Thyroid gland (tissue), 4 donors: ENCODE results near the gene HS3ST3A1. TPM values are rescaled to one million over a fixed set of nuclear protein-coding genes. Genes with fewer than 3 reads are reported as not detected.

Experiments
- DNase-seq, 2 donors: peaks; one replicate each; pipeline ENCODE4 v3.0.0-alpha.2; 2019
- H3K27ac ChIP-seq, 3 donors: fragments of 200-600 bp; sonication (generic); 1 replicate in 2 of 3; 2 replicates in 1 of 3; pipeline ENCODE4 v1.5.1; 2016 to 2019; ENCODE audit warnings: mild to moderate bottlenecking in 1 of 3, moderate library complexity in 1 of 3
- H3K27me3 ChIP-seq: fragments of 200-600 bp; sonication (generic); one replicate; pipeline ENCODE4 v1.5.1; 2019
- H3K36me3 ChIP-seq, 2 donors: fragments of 200-600 bp; sonication (generic); one replicate each; pipeline ENCODE4 v1.5.1; 2016 to 2019
- H3K4me1 ChIP-seq, 2 donors: fragments of 200-600 bp; sonication (generic); one replicate each; pipeline ENCODE4 v1.5.1; 2017 to 2019
- H3K4me3 ChIP-seq, 3 donors: fragments of 200-600 bp; sonication (generic); replicated peaks in 1 of 3; 1 replicate in 2 of 3; 2 replicates in 1 of 3; pipeline ENCODE4 v1.5.1; 2016; ENCODE audit warnings: mild to moderate bottlenecking in 1 of 3
- H3K9me3 ChIP-seq: fragments of 200-600 bp; sonication (generic); one replicate; pipeline ENCODE4 v1.5.1; 2017
- CTCF ChIP-seq, 6 experiments: fragments of 200-600 bp in 3 of 6; fragments of 450-650 bp in 3 of 6; sonication (generic) in 3 of 6; IDR thresholded peaks; one replicate each; pipeline ENCODE4 v1.5.1; 2016 to 2019; ENCODE audit warnings: antibody characterized with exemption in 6 of 6, mild to moderate bottlenecking in 2 of 6, inconsistent platforms in 1 of 6, moderate library complexity in 1 of 6
- POLR2A ChIP-seq, 2 donors: fragments of 450-650 bp; IDR thresholded peaks; one replicate each; pipeline ENCODE4 v1.6.1; 2017; ENCODE audit warnings: antibody characterized with exemption in 2 of 2, mild to moderate bottlenecking in 2 of 2, moderate library complexity in 1 of 2
- WGBS, 2 donors: methylation state at CpG; one replicate each; pipeline ENCODE4 v1.1.5; 2017; 5-methylcytosine and 5-hydroxymethylcytosine counted together
- intact Hi-C: fragments of 100-400 bp; cut with DNase I; formaldehyde crosslinking; loops from one replicate; pipeline ENCODE4 v1.15.1; 2023
- total RNA-seq, 4 donors: library from RNA; depleted of rRNA; stranded (reverse); fragments of >200 nt; gene quantifications; one replicate each; pipeline ENCODE4 v1.2.3, GENCODE V29; 2016

Gene HS3ST3A1
- total RNA-seq = 1 to 10 TPM in 3 of 4 donors, under 1 TPM in 1; 0.98 to 2.1 (median 1.8) TPM

GRCh38 chr17:13601776-13602551 lies at the start of gene HS3ST3A1:
Gene HS3ST3A1, minus strand, starts transcription at chr17:13601929. Its CDS starts 800 bp downstream, at chr17:13601129.
- no peak within 1 kb of the TSS for H3K27ac ChIP-seq
- DNase-seq = no peak
- intact Hi-C loops = loop anchor here (5.0 kb wide), 1 partner anchor 700 kb away; the partner anchor contains the start of gene HS3ST3B1
- 0 to 4% methylated on average over 21 to 29 of the region's 61 CpGs for WGBS, 2 donors
- H3K36me3 ChIP-seq = no peaks in the 10 kb centered on the region
- no peak for TF ChIP-seq POLR2A (IDR thresholded peaks at IDR 0.05)
- H3K4me3 ChIP-seq = peak within 1 kb of the TSS in 1 of 3 donors; percentile 13
- peaks cover 6% of the 10 kb centered on the region for H3K27me3 ChIP-seq
- H3K4me1 ChIP-seq = peaks cover 0 to 18% of the 10 kb centered on the region in 2 donors
- no peaks in the 10 kb centered on the region for H3K9me3 ChIP-seq

GRCh38 chr17:13650096-13650675 lies 48.5 kb upstream of the HS3ST3A1 start:
- Histone ChIP-seq H3K9me3 (no peaks in the 10 kb centered on the region), H3K4me3 (no peak overlapping the region), H3K36me3 (no peaks in the 10 kb centered on the region), H3K27ac (no peak overlapping the region), H3K4me1 (no peaks in the 10 kb centered on the region), H3K27me3 (no peaks in the 10 kb centered on the region)
- DNase-seq = no peak
- TF ChIP-seq POLR2A (IDR thresholded peaks at IDR 0.05) (no peak), CTCF (IDR thresholded peaks at IDR 0.05) (no peak)
- WGBS, 2 donors = 82 to 84% methylated on average over 4 of the region's 4 CpGs
- intact Hi-C loops = no loop called here

- intact Hi-C loops = no loop called here
- H3K27me3 ChIP-seq = no peaks in the 10 kb centered on the region
- TF ChIP-seq POLR2A (IDR thresholded peaks at IDR 0.05) (no peak), CTCF (IDR thresholded peaks at IDR 0.05) (no peak)
- no peaks in the 10 kb centered on the region for H3K9me3 ChIP-seq
- 59 to 65% methylated on average over 6 of the region's 6 CpGs for WGBS, 2 donors
- no peak overlapping the region for H3K27ac ChIP-seq
- no peak overlapping the region for H3K4me3 ChIP-seq
- no peaks in the 10 kb centered on the region for H3K4me1 ChIP-seq
- no peak for DNase-seq
- H3K36me3 ChIP-seq = no peaks in the 10 kb centered on the region
Measured at GRCh38 chr17:13647543-13648021, 45.9 kb upstream of the HS3ST3A1 start.

- no peaks in the 10 kb centered on the region for H3K4me1 ChIP-seq
- TF ChIP-seq POLR2A (IDR thresholded peaks at IDR 0.05) (no peak), CTCF (IDR thresholded peaks at IDR 0.05) (no peak)
- no peaks in the 10 kb centered on the region for H3K9me3 ChIP-seq
- no peaks in the 10 kb centered on the region for H3K27me3 ChIP-seq
- no peaks in the 10 kb centered on the region for H3K36me3 ChIP-seq
- H3K27ac ChIP-seq = no peak overlapping the region
- intact Hi-C loops = no loop called here
- 74 to 80% methylated on average over 5 of the region's 5 CpGs for WGBS, 2 donors
- no peak overlapping the region for H3K4me3 ChIP-seq
- no peak for DNase-seq
Measured at GRCh38 chr17:13646969-13647542, 45.3 kb upstream of the HS3ST3A1 start.

- intact Hi-C loops = no loop called here
- 69 to 73% methylated on average over 2 of the region's 2 CpGs for WGBS, 2 donors
Measured at GRCh38 chr17:13646411-13646810, 44.7 kb upstream of the HS3ST3A1 start.

More at GRCh38 chr17:13646411-13646810, 44.7 kb upstream of the HS3ST3A1 start:
- H3K9me3 ChIP-seq = no peaks in the 10 kb centered on the region
- H3K36me3 ChIP-seq = no peaks in the 10 kb centered on the region
- no peak overlapping the region for H3K4me3 ChIP-seq
- no peak for TF ChIP-seq POLR2A (IDR thresholded peaks at IDR 0.05)
- TF ChIP-seq CTCF (IDR thresholded peaks at IDR 0.05) = no peak
- no peaks in the 10 kb centered on the region for H3K4me1 ChIP-seq
- H3K27me3 ChIP-seq = no peaks in the 10 kb centered on the region
- H3K27ac ChIP-seq = no peak overlapping the region
- no peak for DNase-seq
